Liver (tissue), 9 donors: ENCODE results near the gene JAKMIP1. TPM values are rescaled to one million over a fixed set of nuclear protein-coding genes. Genes with fewer than 3 reads are reported as not detected.

Experiments
- DNase-seq: peaks from one replicate; pipeline ENCODE4 v3.0.0-alpha.2; 2017; ENCODE audit warnings: low spot score
- H3K27ac ChIP-seq, 2 donors: one replicate each; pipeline ENCODE4 v1.7.0; 2013; ENCODE audit warnings: inconsistent platforms in 2 of 2, low read length in 2 of 2, control low read depth in 1 of 2, low read depth in 1 of 2, mild to moderate bottlenecking in 1 of 2
- H3K27me3 ChIP-seq, 4 donors: one replicate each; pipeline versions ENCODE4 v1.6.1 to v1.7.0; 2013; ENCODE audit warnings: low read length in 3 of 4, inconsistent platforms in 1 of 4, mild to moderate bottlenecking in 1 of 4, moderate library complexity in 1 of 4; ENCODE audit not compliant: control insufficient read depth in 4 of 4, insufficient read depth in 4 of 4
- H3K36me3 ChIP-seq, 4 donors: one replicate each; pipeline versions ENCODE4 v1.6.1 to v1.7.0; 2013; ENCODE audit warnings: low read length in 3 of 4, mild to moderate bottlenecking in 3 of 4, low read depth in 1 of 4, moderate library complexity in 1 of 4; ENCODE audit not compliant: control insufficient read depth in 4 of 4, insufficient read depth in 3 of 4
- H3K4me1 ChIP-seq, 4 donors: one replicate each; pipeline versions ENCODE4 v1.6.1 to v1.7.0; 2013; ENCODE audit warnings: low read length in 3 of 4, mild to moderate bottlenecking in 3 of 4, moderate library complexity in 1 of 4; ENCODE audit not compliant: control insufficient read depth in 4 of 4, insufficient read depth in 4 of 4
- H3K4me3 ChIP-seq, 3 donors: one replicate each; pipeline versions ENCODE4 v1.6.1 to v1.7.0; 2013; ENCODE audit warnings: low read length in 3 of 3, control low read depth in 1 of 3, low read depth in 1 of 3, mild to moderate bottlenecking in 1 of 3
- H3K9ac ChIP-seq, 2 donors: one replicate each; pipeline ENCODE4 v1.7.0; 2013; ENCODE audit warnings: low read length in 2 of 2, mild to moderate bottlenecking in 2 of 2, moderate library complexity in 2 of 2, control low read depth in 1 of 2, low read depth in 1 of 2
- H3K9me3 ChIP-seq, 4 donors: one replicate each; pipeline versions ENCODE4 v1.6.1 to v1.7.0; 2013; ENCODE audit warnings: low read length in 3 of 4; ENCODE audit not compliant: control insufficient read depth in 4 of 4
- EGR1 ChIP-seq, 2 donors: IDR thresholded peaks; 2 replicates each; pipeline ENCODE4 v1.6.1; 2016 to 2018; ENCODE audit warnings: antibody characterized with exemption in 2 of 2, low read depth in 2 of 2
- FOXA1 ChIP-seq: IDR thresholded peaks from 2 replicates; pipeline ENCODE4 v1.6.1; 2016; ENCODE audit warnings: antibody characterized with exemption
- GABPA ChIP-seq, 2 donors: IDR thresholded peaks in 1 of 2; conservative IDR thresholded peaks in 1 of 2; 2 replicates each; pipeline ENCODE4 v1.6.1; 2016; ENCODE audit warnings: antibody characterized with exemption in 2 of 2, mild to moderate bottlenecking in 1 of 2, moderate library complexity in 1 of 2
- JUND ChIP-seq, 2 donors: IDR thresholded peaks; 2 replicates each; pipeline ENCODE4 v1.6.1; 2016; ENCODE audit warnings: antibody characterized with exemption in 2 of 2
- MAX ChIP-seq: IDR thresholded peaks from 2 replicates; pipeline ENCODE4 v1.6.1; 2016; ENCODE audit warnings: antibody characterized with exemption
- NR2F2 ChIP-seq: IDR thresholded peaks from 2 replicates; pipeline ENCODE4 v1.6.1; 2016; ENCODE audit warnings: antibody characterized with exemption
- RAD21 ChIP-seq, 2 donors: IDR thresholded peaks; 2 replicates each; pipeline ENCODE4 v1.6.1; 2016; ENCODE audit warnings: antibody characterized with exemption in 2 of 2, mild to moderate bottlenecking in 2 of 2
- RXRA ChIP-seq, 2 donors: IDR thresholded peaks; 2 replicates each; pipeline ENCODE4 v1.6.1; 2017 to 2018; ENCODE audit warnings: antibody characterized with exemption in 2 of 2, mild to moderate bottlenecking in 1 of 2
- TAF1 ChIP-seq: conservative IDR thresholded peaks from 2 replicates; pipeline ENCODE4 v1.6.1; 2016; ENCODE audit warnings: antibody characterized with exemption, mild to moderate bottlenecking
- YY1 ChIP-seq: IDR thresholded peaks from 2 replicates; pipeline ENCODE4 v1.6.1; 2016; ENCODE audit warnings: antibody characterized with exemption, mild to moderate bottlenecking
- WGBS: extraction: QIAGEN DNeasy Blood & Tissue Kit; methylation state at CpG from one replicate; pipeline ENCODE4 v1.1.7; 2013; 5-methylcytosine and 5-hydroxymethylcytosine counted together
- polyA plus RNA-seq, 2 donors: library from polyadenylated mRNA; stranded (reverse) in 1 of 2; unstranded in 1 of 2; fragments of 200-250 nt in 1 of 2; fragments of >200 nt in 1 of 2; fragmentation: Nextera tagmentation in 1 of 2; extraction: Ambion mirVana in 1 of 2; gene quantifications; one replicate each; pipeline versions ENCODE4 v1.2.1 to v1.2.3, GENCODE V29; 2013 to 2015
- total RNA-seq, 2 donors: library from RNA; depleted of rRNA; stranded (reverse); fragments of >200 nt; gene quantifications; one replicate each; pipeline ENCODE4 v1.2.3, GENCODE V29; 2014
- TF ChIP-seq, protein P1 (sequence below): fragments of 150-350 bp; IDR thresholded peaks from 2 replicates; pipeline ENCODE4 v1.5.1; 2017; ENCODE audit warnings: improper control_type of control experiment, low read depth, low read length; ENCODE audit not compliant: missing input control
- TF ChIP-seq, protein P2 (sequence below): IDR thresholded peaks from 2 replicates; pipeline ENCODE4 v1.6.1; 2016; ENCODE audit warnings: antibody characterized with exemption
- TF ChIP-seq, protein P3 (sequence below): IDR thresholded peaks from 2 replicates; pipeline ENCODE4 v1.6.1; 2016; ENCODE audit warnings: antibody characterized with exemption
- TF ChIP-seq, protein P4 (sequence below): IDR thresholded peaks from 2 replicates; pipeline ENCODE4 v1.6.1; 2016; ENCODE audit warnings: antibody characterized with exemption, mild to moderate bottlenecking
- donor health status: healthy.
- donor health status: healthy.
- donor health status: healthy.
- donor health status: healthy.
- donor health status: healthy.

Gene JAKMIP1
- total and polyA plus RNA-seq, 4 donors, result 0.08 to 0.50 TPM; not detected in 2

GRCh38 chr4:6239486-6239885, 39.1 kb upstream of the JAKMIP1 start:
- peaks cover under 1 to 5% (median 4%) of the 10 kb centered on the region in 4 donors for H3K9me3 ChIP-seq
- H3K4me1 ChIP-seq, result no peaks in the 10 kb centered on the region
- no peak overlapping the region for H3K9ac ChIP-seq
- H3K27ac ChIP-seq, result no peak overlapping the region
- DNase-seq, result no peak
- TF ChIP-seq YY1 (no peak), MAX (no peak), RXRA (IDR thresholded peaks at IDR 0.05) (no peak), EGR1 (IDR thresholded peaks at IDR 0.05; ENCODE audit: low read depth in 2 of 2) (no peak), JUND (IDR thresholded peaks at IDR 0.05) (no peak), RAD21 (IDR thresholded peaks at IDR 0.05) (no peak)
- TF ChIP-seq, protein P1, sequence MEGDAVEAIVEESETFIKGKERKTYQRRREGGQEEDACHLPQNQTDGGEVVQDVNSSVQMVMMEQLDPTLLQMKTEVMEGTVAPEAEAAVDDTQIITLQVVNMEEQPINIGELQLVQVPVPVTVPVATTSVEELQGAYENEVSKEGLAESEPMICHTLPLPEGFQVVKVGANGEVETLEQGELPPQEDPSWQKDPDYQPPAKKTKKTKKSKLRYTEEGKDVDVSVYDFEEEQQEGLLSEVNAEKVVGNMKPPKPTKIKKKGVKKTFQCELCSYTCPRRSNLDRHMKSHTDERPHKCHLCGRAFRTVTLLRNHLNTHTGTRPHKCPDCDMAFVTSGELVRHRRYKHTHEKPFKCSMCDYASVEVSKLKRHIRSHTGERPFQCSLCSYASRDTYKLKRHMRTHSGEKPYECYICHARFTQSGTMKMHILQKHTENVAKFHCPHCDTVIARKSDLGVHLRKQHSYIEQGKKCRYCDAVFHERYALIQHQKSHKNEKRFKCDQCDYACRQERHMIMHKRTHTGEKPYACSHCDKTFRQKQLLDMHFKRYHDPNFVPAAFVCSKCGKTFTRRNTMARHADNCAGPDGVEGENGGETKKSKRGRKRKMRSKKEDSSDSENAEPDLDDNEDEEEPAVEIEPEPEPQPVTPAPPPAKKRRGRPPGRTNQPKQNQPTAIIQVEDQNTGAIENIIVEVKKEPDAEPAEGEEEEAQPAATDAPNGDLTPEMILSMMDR, result no peak
- TF ChIP-seq, protein P2, sequence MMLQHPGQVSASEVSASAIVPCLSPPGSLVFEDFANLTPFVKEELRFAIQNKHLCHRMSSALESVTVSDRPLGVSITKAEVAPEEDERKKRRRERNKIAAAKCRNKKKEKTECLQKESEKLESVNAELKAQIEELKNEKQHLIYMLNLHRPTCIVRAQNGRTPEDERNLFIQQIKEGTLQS, result no peak
- TF ChIP-seq, protein P3, sequence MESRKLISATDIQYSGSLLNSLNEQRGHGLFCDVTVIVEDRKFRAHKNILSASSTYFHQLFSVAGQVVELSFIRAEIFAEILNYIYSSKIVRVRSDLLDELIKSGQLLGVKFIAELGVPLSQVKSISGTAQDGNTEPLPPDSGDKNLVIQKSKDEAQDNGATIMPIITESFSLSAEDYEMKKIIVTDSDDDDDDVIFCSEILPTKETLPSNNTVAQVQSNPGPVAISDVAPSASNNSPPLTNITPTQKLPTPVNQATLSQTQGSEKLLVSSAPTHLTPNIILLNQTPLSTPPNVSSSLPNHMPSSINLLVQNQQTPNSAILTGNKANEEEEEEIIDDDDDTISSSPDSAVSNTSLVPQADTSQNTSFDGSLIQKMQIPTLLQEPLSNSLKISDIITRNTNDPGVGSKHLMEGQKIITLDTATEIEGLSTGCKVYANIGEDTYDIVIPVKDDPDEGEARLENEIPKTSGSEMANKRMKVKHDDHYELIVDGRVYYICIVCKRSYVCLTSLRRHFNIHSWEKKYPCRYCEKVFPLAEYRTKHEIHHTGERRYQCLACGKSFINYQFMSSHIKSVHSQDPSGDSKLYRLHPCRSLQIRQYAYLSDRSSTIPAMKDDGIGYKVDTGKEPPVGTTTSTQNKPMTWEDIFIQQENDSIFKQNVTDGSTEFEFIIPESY, result no peak
- no peaks in the 10 kb centered on the region for H3K36me3 ChIP-seq
- H3K27me3 ChIP-seq, result peaks cover 0 to 10% (median under 1%) of the 10 kb centered on the region in 4 donors
- 69% methylated on average over 8 of the region's 8 CpGs for WGBS
- no peak overlapping the region for H3K4me3 ChIP-seq

DNA sequence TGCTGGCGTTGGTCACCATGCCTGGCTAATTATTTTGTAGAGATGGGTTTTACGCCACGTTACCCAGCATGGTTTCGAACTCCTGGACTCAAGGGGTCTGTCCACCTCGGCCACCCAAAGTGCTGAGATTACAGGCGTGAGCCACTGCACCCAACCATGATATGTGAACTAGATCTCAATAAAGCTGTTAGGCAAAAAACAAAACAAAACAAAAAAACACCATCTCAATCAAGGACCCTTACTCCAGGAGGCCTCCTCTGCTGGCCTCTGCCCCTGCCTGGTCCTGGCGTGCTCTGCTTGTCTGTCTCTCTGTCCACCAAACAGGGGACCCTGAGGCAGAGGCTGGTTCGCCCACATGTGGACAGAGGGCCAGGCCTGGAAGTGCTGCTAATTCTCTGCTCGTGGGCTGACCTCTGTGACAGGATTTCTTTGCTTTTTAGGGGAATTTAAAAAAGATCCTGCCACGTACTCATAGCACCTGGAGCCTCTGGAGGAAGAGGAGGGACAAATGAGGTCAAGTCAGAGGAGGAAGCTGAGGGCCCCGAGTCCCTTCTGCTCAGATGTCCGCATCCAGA, 36.6 kb upstream of the JAKMIP1 start:
- Histone ChIP-seq H3K27ac (no peak overlapping the region), H3K36me3 (no peaks in the 10 kb centered on the region), H3K4me1 (no peaks in the 10 kb centered on the region), H3K27me3 (peaks cover 0 to 3% (median under 1%) of the 10 kb centered on the region in 4 donors), H3K9me3 (peaks cover 0 to 3% (median 0%) of the 10 kb centered on the region in 4 donors), H3K4me3 (no peak overlapping the region), H3K9ac (no peak overlapping the region)
- WGBS, result 72% methylated on average over 12 of the region's 12 CpGs
- DNase-seq, result no peak
- TF ChIP-seq MAX, result no peak
- no peak for TF ChIP-seq NR2F2
- no peak for TF ChIP-seq EGR1 (IDR thresholded peaks at IDR 0.05; ENCODE audit: low read depth in 2 of 2)
- no peak for TF ChIP-seq TAF1
- TF ChIP-seq, protein P4, sequence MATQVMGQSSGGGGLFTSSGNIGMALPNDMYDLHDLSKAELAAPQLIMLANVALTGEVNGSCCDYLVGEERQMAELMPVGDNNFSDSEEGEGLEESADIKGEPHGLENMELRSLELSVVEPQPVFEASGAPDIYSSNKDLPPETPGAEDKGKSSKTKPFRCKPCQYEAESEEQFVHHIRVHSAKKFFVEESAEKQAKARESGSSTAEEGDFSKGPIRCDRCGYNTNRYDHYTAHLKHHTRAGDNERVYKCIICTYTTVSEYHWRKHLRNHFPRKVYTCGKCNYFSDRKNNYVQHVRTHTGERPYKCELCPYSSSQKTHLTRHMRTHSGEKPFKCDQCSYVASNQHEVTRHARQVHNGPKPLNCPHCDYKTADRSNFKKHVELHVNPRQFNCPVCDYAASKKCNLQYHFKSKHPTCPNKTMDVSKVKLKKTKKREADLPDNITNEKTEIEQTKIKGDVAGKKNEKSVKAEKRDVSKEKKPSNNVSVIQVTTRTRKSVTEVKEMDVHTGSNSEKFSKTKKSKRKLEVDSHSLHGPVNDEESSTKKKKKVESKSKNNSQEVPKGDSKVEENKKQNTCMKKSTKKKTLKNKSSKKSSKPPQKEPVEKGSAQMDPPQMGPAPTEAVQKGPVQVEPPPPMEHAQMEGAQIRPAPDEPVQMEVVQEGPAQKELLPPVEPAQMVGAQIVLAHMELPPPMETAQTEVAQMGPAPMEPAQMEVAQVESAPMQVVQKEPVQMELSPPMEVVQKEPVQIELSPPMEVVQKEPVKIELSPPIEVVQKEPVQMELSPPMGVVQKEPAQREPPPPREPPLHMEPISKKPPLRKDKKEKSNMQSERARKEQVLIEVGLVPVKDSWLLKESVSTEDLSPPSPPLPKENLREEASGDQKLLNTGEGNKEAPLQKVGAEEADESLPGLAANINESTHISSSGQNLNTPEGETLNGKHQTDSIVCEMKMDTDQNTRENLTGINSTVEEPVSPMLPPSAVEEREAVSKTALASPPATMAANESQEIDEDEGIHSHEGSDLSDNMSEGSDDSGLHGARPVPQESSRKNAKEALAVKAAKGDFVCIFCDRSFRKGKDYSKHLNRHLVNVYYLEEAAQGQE, result no peak
- TF ChIP-seq RXRA (IDR thresholded peaks at IDR 0.05), result no peak
- TF ChIP-seq JUND (IDR thresholded peaks at IDR 0.05), result no peak
- no peak for TF ChIP-seq FOXA1
- TF ChIP-seq, protein P3, result no peak
- no peak for TF ChIP-seq RAD21 (IDR thresholded peaks at IDR 0.05)
- TF ChIP-seq GABPA (IDR thresholded peaks at IDR 0.05 in 1 of 2, conservative IDR thresholded peaks at IDR 0.05 in 1 of 2), result no peak
- TF ChIP-seq, protein P1, result no peak
